GM18861 (cell line): ENCODE measurements around the gene JARID2.

Experiments used
- ATAC-seq: cut with Tn5 transposase; IDR thresholded peaks from one replicate; pipeline ENCODE4 v1.9.1; 2021; ENCODE audit not compliant: unreplicated experiment

The JARID2 gene

GRCh38 chr6:15264412-15264811 lies 18.5 kb downstream of the JARID2 start:
- no peak for ATAC-seq

GRCh38 chr6:15264902-15265761 lies 19.3 kb downstream of the JARID2 start:
- ATAC-seq, result no peak

- ATAC-seq, result no peak
Observed at GRCh38 chr6:15265787-15266186, 19.9 kb downstream of the JARID2 start.

- no peak for ATAC-seq
Observed at GRCh38 chr6:15266423-15266996, 20.6 kb downstream of the JARID2 start.

- ATAC-seq, result no peak
Observed at GRCh38 chr6:15267221-15267620, 21.4 kb downstream of the JARID2 start.

- ATAC-seq, result no peak
Observed at GRCh38 chr6:15268137-15268908, 22.5 kb downstream of the JARID2 start.

GRCh38 chr6:15269011-15269410 lies 23.1 kb downstream of the JARID2 start:
- no peak for ATAC-seq

- no peak for ATAC-seq
Observed at GRCh38 chr6:15269619-15270018, 23.8 kb downstream of the JARID2 start.

- no peak for ATAC-seq
Observed at GRCh38 chr6:15270402-15270801, 24.5 kb downstream of the JARID2 start.

GRCh38 chr6:15272562-15272961 lies 26.7 kb downstream of the JARID2 start:
- ATAC-seq, result no peak

GRCh38 chr6:15274692-15275387 lies 29.0 kb downstream of the JARID2 start:
- ATAC-seq, result no peak

- no peak for ATAC-seq
Observed at GRCh38 chr6:15276036-15276985, 30.4 kb downstream of the JARID2 start.

GRCh38 chr6:15279047-15279661 lies 33.3 kb downstream of the JARID2 start:
- ATAC-seq, result no peak

GRCh38 chr6:15280028-15280427 lies 34.2 kb downstream of the JARID2 start:
- no peak for ATAC-seq

- ATAC-seq, result no peak
Observed at GRCh38 chr6:15280961-15281360, 35.1 kb downstream of the JARID2 start.

- no peak for ATAC-seq
Observed at GRCh38 chr6:15282334-15282733, 36.5 kb downstream of the JARID2 start.

- no peak for ATAC-seq
Observed at GRCh38 chr6:15283986-15284361, 38.1 kb downstream of the JARID2 start.

GRCh38 chr6:15284743-15285142 lies 38.9 kb downstream of the JARID2 start:
- no peak for ATAC-seq

GRCh38 chr6:15285682-15286294 lies 39.9 kb downstream of the JARID2 start:
- no peak for ATAC-seq
